HEK293 (cell line): ENCODE data around the gene UBAC2.

Experiments used
- CTCF ChIP-seq: fragments of 450-650 bp; formaldehyde crosslinking; IDR thresholded peaks from 2 replicates; pipeline ENCODE4 v1.5.1; 2016; ENCODE audit warnings: missing biosample characterization, missing genetic modification characterization
- SP2 ChIP-seq: fragments of 450-650 bp; formaldehyde crosslinking; IDR thresholded peaks from 2 replicates; pipeline ENCODE4 v1.5.1; 2016; ENCODE audit warnings: missing biosample characterization, missing genetic modification characterization
- YY2 ChIP-seq: fragments of 450-650 bp; formaldehyde crosslinking; IDR thresholded peaks from 2 replicates; pipeline ENCODE4 v1.5.1; 2016; ENCODE audit warnings: missing biosample characterization, missing genetic modification characterization
- ZBTB49 ChIP-seq: fragments of 450-650 bp; formaldehyde crosslinking; IDR thresholded peaks from 2 replicates; pipeline ENCODE4 v1.5.1; 2016; ENCODE audit warnings: missing biosample characterization, missing genetic modification characterization, low read depth
- ZNF658 ChIP-seq: fragments of 450-650 bp; formaldehyde crosslinking; IDR thresholded peaks from 2 replicates; pipeline ENCODE4; 2016; ENCODE audit warnings: missing biosample characterization, missing genetic modification characterization
- ZSCAN5A ChIP-seq: fragments of 450-650 bp; formaldehyde crosslinking; IDR thresholded peaks from 2 replicates; pipeline ENCODE4 v1.5.1; 2016; ENCODE audit warnings: missing biosample characterization, missing genetic modification characterization

- TF ChIP-seq CTCF (no peak), SP2 (tag by site-specific recombination) (no peak), ZBTB49 (tag by site-specific recombination) (no peak), ZSCAN5A (tag by site-specific recombination) (no peak), ZNF658 (no peak), YY2 (tag by site-specific recombination) (no peak)
These were observed 167.2 kb downstream of the UBAC2 start for GRCh38 chr13:99367663-99368448.
